Fibroblast of skin of right biceps (primary cell): Measurements from ENCODE around the gene MRO.
"Not testable (repeated sequence)": the region's sequence is repeated elsewhere in the genome, so short reads cannot be mapped to it uniquely, and the experiment has no call there.

Experiments used
- DNase-seq: peaks from one replicate; pipeline ENCODE4 v3.0.0-alpha.2; 2013

The MRO gene

GRCh38 chr18:50819728-50820378 lies at the start of gene MRO:
MRO (minus strand) TSS chr18:50820016; CDS start chr18:50809400, 10,616 bp downstream.
- peak; percentile 67 for DNase-seq

- DNase-seq = no peak
Measured at GRCh38 chr18:50869150-50869549, 49.3 kb upstream of the MRO start.

- no peak for DNase-seq
Measured at GRCh38 chr18:50866765-50867164, 46.9 kb upstream of the MRO start.

- no peak for DNase-seq
Measured at GRCh38 chr18:50863840-50864375, 44.1 kb upstream of the MRO start.

- DNase-seq = no peak
Measured at GRCh38 chr18:50862401-50862800, 42.6 kb upstream of the MRO start.

- DNase-seq = no peak
Measured at GRCh38 chr18:50861617-50862016, 41.8 kb upstream of the MRO start.

- DNase-seq = no peak
Measured at GRCh38 chr18:50859793-50860555, 40.2 kb upstream of the MRO start.

- DNase-seq = no peak
Measured at GRCh38 chr18:50857694-50858093, 37.9 kb upstream of the MRO start.

- DNase-seq = not testable (repeated sequence)
Measured at GRCh38 chr18:50857166-50857565, 37.4 kb upstream of the MRO start.

- DNase-seq = no peak
Measured at GRCh38 chr18:50855976-50856757, 36.4 kb upstream of the MRO start.

- DNase-seq = peak; percentile 41
Measured at GRCh38 chr18:50853863-50854271, 34.1 kb upstream of the MRO start.

- DNase-seq = no peak
Measured at GRCh38 chr18:50850307-50851065, 30.7 kb upstream of the MRO start.

- peak; percentile 31 for DNase-seq
Measured at GRCh38 chr18:50849419-50849821, 29.6 kb upstream of the MRO start.

GRCh38 chr18:50848991-50849390 lies 29.2 kb upstream of the MRO start:
- DNase-seq = no peak

GRCh38 chr18:50848061-50848551 lies 28.3 kb upstream of the MRO start:
- no peak for DNase-seq

- peak; percentile 26 for DNase-seq
Measured at GRCh38 chr18:50847192-50847591, 27.4 kb upstream of the MRO start.

GRCh38 chr18:50844960-50845359 lies 25.1 kb upstream of the MRO start:
- DNase-seq = no peak

- no peak for DNase-seq
Measured at GRCh38 chr18:50844554-50844953, 24.7 kb upstream of the MRO start.

GRCh38 chr18:50842846-50843245 lies 23.0 kb upstream of the MRO start:
- DNase-seq = no peak

GRCh38 chr18:50839996-50840395 lies 20.2 kb upstream of the MRO start:
- DNase-seq = no peak

GRCh38 chr18:50839341-50839740 lies 19.5 kb upstream of the MRO start:
- DNase-seq = no peak

- DNase-seq = peak; percentile 77
Measured at GRCh38 chr18:50836521-50836957, 16.7 kb upstream of the MRO start.
